Esophagus muscularis mucosa (tissue), 4 donors: ENCODE measurements around the gene LARP4B.

ENCODE experiments used
- EP300 ChIP-seq: sonication (generic); formaldehyde crosslinking; IDR thresholded peaks from one replicate; pipeline ENCODE4 v1.6.1; 2017; ENCODE audit warnings: antibody characterized with exemption
- POLR2A ChIP-seq: fragments of 450-650 bp; IDR thresholded peaks from one replicate; pipeline ENCODE4 v1.6.1; 2017; ENCODE audit warnings: antibody characterized with exemption, moderate library complexity, mild to moderate bottlenecking, low read depth
- POLR2AphosphoS5 ChIP-seq, 2 donors: sonication (generic); formaldehyde crosslinking; IDR thresholded peaks; one replicate each; pipeline ENCODE4 v1.6.1; 2017; ENCODE audit warnings: antibody characterized with exemption in 2 of 2
- TF ChIP-seq, protein P1 (sequence below), 3 experiments: fragments of 200-600 bp in 2 of 3; fragments of 450-650 bp in 1 of 3; sonication (generic) in 2 of 3; IDR thresholded peaks; one replicate each; pipeline ENCODE4 v1.5.1; 2017 to 2019; ENCODE audit warnings: antibody characterized with exemption in 3 of 3, mild to moderate bottlenecking in 2 of 3, moderate library complexity in 1 of 3

DNA sequence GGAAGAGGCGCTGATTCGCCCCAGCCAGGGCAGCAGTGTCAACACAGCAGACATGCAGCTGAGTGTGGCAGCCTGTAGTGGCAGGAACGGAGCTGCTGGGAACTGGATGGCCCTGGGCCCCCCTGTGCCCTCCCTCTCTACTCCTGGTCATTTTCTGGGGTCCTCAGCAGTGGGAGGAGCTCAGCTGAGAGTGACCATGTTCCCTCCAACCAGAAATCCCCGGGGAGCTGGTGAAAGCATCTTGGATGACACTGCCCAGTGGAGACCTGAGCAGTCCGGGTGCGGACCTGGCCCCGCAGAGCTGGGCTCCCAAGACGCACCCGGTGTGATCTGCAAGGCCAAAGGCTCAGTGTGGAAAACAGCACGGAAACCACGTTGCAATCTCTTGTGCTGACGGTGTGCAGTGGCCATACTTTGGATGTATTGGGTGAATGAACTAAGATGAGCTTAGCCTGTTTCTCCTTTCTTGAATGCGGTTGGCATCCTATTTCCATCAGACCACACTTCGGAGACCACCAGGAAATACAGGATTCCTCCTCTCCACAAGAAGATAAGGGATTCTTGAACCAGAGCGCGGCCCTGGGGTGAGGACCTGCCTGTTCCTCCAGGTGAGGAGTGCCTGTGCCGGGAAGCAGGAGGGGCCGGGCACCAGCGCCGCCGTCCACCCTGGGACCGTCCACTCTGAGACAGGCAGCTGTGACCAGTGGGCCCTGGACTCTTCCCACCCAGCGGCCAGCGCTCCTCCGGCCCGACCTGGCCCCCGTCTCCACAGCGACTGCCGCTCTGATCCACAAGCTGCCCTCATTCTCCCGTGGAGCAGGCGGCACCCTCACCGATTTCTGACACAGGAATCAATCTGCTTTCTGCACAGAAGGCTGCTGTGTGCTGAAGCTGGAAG is 148.5 kb downstream of the LARP4B start:
- TF ChIP-seq, protein P1, sequence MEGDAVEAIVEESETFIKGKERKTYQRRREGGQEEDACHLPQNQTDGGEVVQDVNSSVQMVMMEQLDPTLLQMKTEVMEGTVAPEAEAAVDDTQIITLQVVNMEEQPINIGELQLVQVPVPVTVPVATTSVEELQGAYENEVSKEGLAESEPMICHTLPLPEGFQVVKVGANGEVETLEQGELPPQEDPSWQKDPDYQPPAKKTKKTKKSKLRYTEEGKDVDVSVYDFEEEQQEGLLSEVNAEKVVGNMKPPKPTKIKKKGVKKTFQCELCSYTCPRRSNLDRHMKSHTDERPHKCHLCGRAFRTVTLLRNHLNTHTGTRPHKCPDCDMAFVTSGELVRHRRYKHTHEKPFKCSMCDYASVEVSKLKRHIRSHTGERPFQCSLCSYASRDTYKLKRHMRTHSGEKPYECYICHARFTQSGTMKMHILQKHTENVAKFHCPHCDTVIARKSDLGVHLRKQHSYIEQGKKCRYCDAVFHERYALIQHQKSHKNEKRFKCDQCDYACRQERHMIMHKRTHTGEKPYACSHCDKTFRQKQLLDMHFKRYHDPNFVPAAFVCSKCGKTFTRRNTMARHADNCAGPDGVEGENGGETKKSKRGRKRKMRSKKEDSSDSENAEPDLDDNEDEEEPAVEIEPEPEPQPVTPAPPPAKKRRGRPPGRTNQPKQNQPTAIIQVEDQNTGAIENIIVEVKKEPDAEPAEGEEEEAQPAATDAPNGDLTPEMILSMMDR (IDR thresholded peaks at IDR 0.05): no peak
- TF ChIP-seq POLR2AphosphoS5 (IDR thresholded peaks at IDR 0.05) (no peak), POLR2A (no peak), EP300 (no peak)
